GM10248 (cell line): ENCODE data around the gene FST.

Experiments used
- CTCF ChIA-PET: fragments of 300-600 bp; sonication (Branson Sonifier 250); formaldehyde crosslinking; extraction: SDS; loops from one replicate; lab custom pipeline; 2021; ENCODE audit warnings: antibody characterized with exemption; lab: Yijun Ruan, JAX
- POLR2A ChIA-PET: fragments of 350-650 bp; sonication (Branson Sonifier 250); formaldehyde crosslinking; extraction: SDS; loops from one replicate; lab custom pipeline; 2020; ENCODE audit warnings: antibody characterized with exemption; lab: Yijun Ruan, JAX
- DNase-seq: peaks from one replicate; pipeline ENCODE4 v3.0.0; 2012; ENCODE audit errors: extremely low spot score
- TF ChIP-seq, protein P1 (sequence below): IDR thresholded peaks from 2 replicates; pipeline ENCODE4 v1.5.1; 2012; ENCODE audit warnings: mild to moderate bottlenecking, low read depth; ENCODE audit errors: extremely low read depth, missing control alignments, control extremely low read depth

FST gene

DNA sequence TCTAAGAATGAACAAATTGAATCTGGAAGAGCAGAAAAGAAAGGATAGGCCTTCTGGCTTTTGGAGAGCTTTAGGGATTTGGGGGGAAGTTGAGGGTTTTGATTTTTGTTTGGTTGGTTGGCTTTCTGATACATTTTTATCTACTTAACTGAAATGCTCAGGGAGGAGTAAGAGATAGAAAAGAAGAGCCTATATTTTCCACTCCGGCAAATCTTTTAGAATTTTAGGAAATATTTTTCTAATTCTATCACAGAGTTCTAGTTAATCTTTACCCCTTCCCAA, 25.8 kb upstream of the FST start:
- CTCF ChIA-PET, result interaction anchor here (0.8 to 1.5 kb wide), 4 partner anchors 10 to 24 kb away, joined by 3 to 5 read pairs (median 4); no protein-coding TSS in a partner anchor
- TF ChIP-seq, protein P1, sequence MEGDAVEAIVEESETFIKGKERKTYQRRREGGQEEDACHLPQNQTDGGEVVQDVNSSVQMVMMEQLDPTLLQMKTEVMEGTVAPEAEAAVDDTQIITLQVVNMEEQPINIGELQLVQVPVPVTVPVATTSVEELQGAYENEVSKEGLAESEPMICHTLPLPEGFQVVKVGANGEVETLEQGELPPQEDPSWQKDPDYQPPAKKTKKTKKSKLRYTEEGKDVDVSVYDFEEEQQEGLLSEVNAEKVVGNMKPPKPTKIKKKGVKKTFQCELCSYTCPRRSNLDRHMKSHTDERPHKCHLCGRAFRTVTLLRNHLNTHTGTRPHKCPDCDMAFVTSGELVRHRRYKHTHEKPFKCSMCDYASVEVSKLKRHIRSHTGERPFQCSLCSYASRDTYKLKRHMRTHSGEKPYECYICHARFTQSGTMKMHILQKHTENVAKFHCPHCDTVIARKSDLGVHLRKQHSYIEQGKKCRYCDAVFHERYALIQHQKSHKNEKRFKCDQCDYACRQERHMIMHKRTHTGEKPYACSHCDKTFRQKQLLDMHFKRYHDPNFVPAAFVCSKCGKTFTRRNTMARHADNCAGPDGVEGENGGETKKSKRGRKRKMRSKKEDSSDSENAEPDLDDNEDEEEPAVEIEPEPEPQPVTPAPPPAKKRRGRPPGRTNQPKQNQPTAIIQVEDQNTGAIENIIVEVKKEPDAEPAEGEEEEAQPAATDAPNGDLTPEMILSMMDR, result no peak
- POLR2A ChIA-PET, result no interaction called here
- DNase-seq, result no peak

DNA sequence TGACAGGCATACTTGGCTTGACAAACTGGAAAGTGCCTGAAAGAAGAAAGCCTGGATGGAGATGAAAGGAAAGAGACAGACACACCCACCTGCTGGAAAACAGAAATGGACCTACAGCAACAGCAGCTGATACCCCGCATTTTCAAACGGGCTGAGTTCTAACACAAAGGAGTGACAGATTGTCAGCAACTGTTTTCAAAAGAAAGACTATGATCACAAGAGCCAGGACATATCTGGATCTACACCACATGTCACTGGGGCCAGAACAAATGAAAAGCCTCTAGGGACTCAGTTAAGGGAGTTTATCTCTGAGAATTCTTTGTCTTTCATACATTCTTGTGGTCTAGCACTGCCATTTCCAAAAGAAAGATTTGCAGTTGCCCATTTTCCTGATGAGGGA, 24.1 kb upstream of the FST start:
- TF ChIP-seq, protein P1, result no peak
- DNase-seq, result no peak
- ChIA-PET CTCF (interaction anchor here (1.1 to 1.5 kb wide), 2 partner anchors 9 to 773 kb away, joined by 3 to 5 read pairs; no protein-coding TSS in a partner anchor), POLR2A (no interaction called here)

DNA sequence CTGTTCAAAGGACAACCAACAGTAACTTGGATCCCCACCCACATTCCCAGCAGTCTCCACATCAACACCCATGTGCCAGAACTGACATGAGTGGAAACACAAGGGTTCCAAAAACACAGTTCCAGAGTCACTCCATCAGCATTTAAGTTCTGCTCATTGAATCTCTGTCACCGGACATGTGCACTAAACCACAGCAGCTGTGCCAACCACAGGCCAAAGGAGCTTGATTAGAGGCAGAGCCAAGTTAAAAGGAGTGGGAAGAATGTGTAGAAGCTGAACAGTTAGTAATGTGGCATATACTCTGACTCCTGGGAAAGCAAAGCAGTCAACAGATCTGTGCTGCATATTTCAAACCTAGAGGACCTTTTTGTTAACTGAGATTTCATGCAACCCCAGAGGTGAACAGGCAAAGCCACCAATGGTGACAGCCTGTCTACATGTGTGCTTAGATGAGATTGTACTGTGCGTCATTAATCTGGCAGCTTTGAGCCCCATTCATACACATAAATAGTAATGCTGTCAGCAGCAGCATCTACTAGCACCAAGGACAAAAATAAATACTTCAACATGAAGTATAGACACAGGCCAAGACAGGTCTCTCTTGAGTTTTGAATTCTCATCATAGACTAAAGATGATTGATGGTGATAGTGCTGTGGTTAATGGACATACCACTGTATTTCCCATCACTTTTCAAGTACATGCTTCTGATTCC, 16.4 kb upstream of the FST start:
- DNase-seq, result no peak
- ChIA-PET CTCF (interaction anchor here (0.8 to 5.1 kb wide), 3 partner anchors 9 to 20 kb away, joined by 3 to 24 read pairs (median 3); no protein-coding TSS in a partner anchor), POLR2A (no interaction called here)
- TF ChIP-seq, protein P1, result no peak

DNA sequence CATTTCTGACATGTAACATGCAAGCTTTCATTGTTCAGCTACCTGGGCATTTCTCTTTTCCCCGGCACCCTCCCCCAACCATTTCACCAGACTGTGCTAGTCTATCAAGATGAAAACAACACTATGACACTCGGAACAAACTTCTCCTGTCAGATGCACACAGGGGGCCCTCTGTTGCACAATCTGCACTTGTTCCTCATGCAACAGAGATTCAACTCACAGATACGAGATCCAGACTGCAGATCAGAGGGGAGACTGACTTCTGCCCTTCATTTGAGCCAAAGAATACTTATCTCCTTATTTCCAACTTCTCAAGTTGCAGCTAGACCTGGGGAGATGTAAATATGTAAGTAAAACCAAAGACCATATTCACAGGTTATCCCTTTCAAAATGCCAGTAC, 15.7 kb upstream of the FST start:
- ChIA-PET CTCF (interaction anchor here (0.8 to 5.1 kb wide), 5 partner anchors 9 to 765 kb away, joined by 3 to 24 read pairs (median 3); no protein-coding TSS in a partner anchor), POLR2A (no interaction called here)
- TF ChIP-seq, protein P1, result no peak
- no peak for DNase-seq

DNA sequence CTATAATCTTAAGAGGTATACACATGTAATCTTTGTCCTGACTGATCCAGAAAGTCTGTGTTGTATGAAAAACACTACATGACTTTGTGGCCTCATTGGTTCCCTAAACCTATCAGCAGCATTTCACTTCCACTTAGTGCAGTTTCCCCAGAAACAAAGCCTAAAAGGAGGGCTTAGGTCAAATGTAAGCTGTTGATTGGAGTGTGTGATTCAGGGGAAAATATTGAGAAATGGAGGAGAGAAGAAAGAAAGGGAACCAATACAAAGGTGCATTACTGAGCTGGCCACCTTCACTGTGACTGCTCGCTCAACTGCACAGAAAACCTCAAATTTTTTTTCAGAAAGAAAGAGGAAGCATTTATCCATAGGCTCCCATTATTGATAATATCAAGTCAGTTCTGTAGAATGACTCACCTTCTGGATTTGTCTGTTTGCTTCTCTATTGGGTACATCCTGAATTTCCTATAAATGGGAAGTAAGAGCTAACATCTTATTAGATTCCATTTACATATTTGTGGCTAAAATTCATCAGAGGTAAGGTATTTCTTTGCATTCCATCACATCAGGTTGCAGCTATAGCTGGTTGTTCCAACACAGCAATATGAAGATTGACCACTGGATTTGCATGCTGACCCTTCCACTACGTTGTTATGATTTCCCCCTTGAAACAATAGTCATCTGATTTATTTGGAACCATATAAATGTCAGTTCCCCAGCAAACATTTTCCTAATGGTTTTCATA, 10.3 kb upstream of the FST start:
- DNase-seq, result no peak
- CTCF ChIA-PET, result no interaction called here
- POLR2A ChIA-PET, result no interaction called here
- TF ChIP-seq, protein P1, result no peak

DNA sequence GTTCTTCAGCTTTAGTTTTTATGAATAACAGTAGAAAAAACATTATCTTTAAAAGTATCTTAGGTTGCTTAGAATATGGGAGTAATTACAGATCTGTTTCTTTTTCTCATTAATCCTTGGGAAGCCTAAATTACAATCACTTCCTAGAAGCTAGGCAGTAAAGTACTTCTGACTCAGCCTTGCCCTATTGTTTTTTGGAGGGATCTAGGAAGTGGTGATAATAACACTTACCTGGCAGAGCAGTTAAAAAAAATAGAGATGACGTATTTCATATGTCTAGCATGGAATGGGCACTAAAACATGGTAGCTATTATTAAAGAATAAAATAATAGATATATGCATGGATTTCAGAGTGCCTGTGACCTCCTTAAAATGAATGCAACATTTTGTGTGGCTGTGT, 8.2 kb upstream of the FST start:
- TF ChIP-seq, protein P1, result no peak
- POLR2A ChIA-PET, result no interaction called here
- CTCF ChIA-PET, result interaction anchor here (1.6 kb wide), 1 partner anchor 11 kb away, joined by 5 read pairs; no protein-coding TSS in a partner anchor
- no peak for DNase-seq
